Caki2 (cell line): ENCODE data around the gene SLC9A6. TPM values are rescaled to one million over a fixed set of nuclear protein-coding genes. Genes with fewer than 3 reads are reported as not detected.
"Not testable (repeated sequence)": the region's sequence is repeated elsewhere in the genome, so short reads cannot be mapped to it uniquely, and the experiment has no call there.

Experiments
- DNase-seq: peaks from one replicate; pipeline ENCODE4 v3.0.0-alpha.2; 2015; ENCODE audit warnings: low read depth
- in situ Hi-C: cut with HindIII; loops from 2 replicates; pipeline ENCODE4 v1.10.0; 2016; ENCODE audit warnings: low sequenced_read_pairs, low pct_unique_long_range_greater_than_20kb, mixed read lengths
- total RNA-seq: library from RNA; depleted of rRNA; stranded (reverse); fragments of >200 nt; shearing (Covaris generic); gene quantifications from 2 replicates; pipeline ENCODE4 v1.2.3, GENCODE V29; 2014; ENCODE audit warnings: low replicate concordance

SLC9A6 gene
- total RNA-seq, 1 experiment from 2014 or later, result 7.1 TPM

DNA sequence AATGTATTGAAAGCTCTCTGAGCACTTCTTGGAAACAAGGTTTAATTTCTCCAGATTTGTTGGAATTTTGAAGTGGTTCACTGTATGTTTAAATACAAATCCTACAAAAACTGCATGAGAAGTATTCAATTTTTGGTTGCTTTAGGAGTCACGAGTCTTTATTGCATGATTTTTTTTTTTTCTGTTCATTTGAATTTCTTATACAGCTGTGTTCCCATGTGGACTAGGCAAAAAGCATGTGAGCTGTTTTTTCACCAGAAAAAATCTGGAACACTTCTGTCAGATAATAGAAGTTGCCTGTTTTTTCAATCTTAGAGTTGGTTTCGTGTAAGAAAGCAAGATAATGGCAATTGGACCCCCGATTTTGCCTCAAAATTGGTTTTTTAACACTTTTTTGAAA lies 66.4 kb downstream of the SLC9A6 start:
- no peak for DNase-seq
- in situ Hi-C loops, result no loop called here

DNA sequence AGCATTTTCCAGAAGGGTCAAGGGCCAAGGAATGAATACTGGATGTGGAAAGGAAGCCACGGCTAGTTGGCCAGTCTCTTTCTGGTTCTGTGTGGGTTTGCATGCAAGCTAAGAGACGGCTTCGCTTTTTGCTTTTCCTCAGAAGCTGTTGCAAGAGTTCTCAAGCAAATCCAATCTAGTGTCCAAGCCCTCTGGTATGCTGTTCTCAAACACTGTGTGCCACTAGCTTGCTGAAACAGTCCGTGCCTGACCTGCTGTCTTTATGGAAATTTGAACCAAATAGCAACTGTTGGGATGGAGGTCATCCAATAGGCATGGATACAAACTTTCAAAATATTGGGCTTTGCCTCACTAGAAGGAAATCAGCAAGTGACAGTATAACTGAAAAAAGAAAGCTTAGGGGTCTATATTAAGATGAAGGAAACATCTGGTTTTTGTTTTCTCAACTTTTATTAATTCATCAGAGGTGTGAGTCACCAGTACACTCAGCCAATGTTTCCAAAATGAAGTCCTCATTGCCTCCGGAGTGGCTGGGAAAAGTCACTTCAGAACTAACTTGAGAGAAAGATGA lies 70.5 kb downstream of the SLC9A6 start:
- no peak for DNase-seq
- in situ Hi-C loops, result no loop called here

DNA sequence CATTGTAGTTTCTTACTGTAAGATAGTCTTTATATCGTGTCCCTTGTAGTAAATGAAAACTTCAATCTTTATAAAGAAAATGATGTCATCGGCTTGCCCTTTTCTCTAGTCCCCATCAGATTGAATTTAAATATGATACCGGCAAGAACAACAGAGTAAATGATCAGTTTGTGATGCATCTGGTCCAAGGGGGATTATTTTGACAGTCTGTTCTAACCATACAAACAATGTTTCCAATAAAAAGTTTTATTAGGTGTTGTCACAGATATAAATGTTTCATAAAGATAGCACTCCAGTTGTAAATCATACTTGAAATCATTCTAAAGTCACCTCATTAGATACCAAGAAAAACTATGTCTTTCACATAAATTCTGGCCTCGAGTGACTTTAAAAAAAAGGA lies 72.3 kb downstream of the SLC9A6 start:
- in situ Hi-C loops, result no loop called here
- DNase-seq, result no peak

DNA sequence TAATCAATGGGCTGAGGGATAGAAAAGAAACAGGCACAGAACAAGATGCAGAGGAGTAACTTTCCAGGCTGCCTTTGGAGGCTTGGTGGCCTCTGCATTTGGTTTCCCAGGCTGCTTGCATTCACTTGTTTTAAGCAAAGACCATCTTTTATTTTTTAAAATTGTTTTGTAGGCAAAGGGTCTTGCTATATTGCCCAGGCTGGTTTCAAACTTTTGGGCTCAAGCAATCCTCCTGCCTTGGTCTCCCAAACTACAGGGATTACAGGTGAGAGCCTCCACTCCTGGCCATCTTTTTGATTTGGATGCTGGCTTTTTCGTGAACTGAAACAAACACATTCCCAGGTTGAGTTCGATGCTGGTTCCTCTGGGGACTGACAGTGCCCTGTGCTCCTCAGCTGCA lies 74.1 kb downstream of the SLC9A6 start:
- in situ Hi-C loops, result no loop called here
- no peak for DNase-seq

DNA sequence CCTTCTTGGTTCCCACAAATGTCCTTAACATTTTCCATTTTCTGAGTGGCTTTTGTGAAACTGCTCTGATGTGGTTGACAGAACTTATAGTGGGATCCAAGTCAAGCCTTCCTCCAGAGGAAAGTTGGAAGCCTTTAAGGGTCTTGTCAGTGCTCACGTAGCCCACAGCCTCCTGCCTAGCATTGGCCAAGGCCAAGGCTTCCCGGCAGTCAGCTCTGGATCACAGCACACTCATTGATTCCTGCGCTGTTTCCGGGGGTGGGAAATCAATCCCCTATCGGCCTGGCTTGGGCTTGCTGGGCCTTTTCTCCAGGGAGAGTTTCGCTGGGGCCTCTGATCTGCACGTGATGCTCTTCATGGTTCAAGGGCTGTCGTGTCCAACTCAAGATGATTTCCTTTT lies 76.1 kb downstream of the SLC9A6 start:
- in situ Hi-C loops, result no loop called here
- no peak for DNase-seq

DNA sequence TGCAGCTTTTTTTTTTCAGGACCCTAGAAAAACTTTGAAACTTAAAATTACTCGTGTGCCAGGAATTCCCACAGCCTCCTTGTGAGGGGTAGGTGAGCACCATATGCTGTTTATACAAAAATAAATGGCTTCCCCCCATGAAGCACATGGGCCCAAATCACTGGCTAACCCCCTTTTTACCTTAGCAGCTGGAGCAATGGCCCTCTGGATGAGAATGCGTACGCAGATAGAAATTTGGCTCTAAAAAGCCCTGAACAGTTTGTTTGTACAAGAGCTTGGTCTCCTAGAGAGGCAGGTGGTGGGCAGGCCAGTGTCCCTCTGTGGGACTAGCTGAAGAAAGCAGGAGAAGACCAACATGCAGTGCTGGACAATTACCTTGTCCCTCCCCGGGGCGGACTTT lies 76.5 kb downstream of the SLC9A6 start:
- in situ Hi-C loops, result no loop called here
- DNase-seq, result no peak

DNA sequence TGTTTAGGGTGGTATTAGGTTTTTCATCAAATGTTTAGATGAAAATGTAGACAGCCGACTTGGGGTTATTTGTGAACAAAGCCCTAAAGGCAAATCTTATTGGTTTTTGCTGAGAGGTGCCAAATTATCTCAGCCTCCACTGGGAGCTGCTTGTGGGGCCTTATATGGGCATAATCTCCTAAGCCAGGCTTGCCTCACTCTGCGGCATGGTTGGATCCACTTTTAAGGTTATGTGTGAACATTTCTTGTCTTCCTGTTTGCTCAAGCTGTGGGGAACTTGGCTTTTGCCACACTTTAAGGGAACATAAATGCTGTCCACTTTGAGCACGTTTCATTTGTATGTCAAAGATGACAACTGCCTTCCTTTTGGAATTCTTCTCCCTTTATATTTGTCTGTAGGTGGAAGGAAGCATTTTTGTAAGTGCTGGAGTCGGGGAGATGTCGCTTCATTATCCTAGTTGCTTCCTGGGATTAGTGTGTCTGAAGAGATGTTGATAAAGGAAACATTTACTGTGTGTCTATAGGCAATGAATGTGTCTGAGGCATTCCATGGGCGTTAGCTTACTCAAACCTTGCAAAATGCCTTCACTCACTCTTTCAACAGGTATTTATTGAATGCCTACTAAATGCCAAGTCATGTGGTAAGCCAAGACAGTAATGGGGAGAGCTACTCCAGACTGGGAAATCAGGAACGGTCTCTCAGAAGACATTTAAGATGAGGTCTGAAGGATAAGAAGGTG lies 78.3 kb downstream of the SLC9A6 start:
- in situ Hi-C loops, result no loop called here
- DNase-seq, result no peak

DNA sequence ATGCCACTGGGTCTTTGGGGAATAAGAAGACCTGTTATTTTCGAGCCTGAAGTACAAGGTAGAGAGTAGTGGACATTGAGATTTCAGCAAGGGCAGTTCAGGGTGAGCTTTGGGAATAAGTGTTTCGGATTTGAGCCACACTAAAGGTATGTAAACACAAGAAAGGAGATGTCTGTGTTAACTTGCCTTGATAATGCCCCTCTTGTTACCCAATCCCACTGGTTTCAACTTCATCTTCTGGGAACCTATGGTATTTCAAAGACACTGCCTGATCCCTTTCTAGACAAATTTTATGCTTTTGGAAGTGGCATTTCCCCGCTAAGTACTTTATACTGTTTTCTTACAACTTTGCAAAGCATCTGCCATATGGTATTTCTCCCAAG lies 79.4 kb downstream of the SLC9A6 start:
- in situ Hi-C loops, result no loop called here

DNA sequence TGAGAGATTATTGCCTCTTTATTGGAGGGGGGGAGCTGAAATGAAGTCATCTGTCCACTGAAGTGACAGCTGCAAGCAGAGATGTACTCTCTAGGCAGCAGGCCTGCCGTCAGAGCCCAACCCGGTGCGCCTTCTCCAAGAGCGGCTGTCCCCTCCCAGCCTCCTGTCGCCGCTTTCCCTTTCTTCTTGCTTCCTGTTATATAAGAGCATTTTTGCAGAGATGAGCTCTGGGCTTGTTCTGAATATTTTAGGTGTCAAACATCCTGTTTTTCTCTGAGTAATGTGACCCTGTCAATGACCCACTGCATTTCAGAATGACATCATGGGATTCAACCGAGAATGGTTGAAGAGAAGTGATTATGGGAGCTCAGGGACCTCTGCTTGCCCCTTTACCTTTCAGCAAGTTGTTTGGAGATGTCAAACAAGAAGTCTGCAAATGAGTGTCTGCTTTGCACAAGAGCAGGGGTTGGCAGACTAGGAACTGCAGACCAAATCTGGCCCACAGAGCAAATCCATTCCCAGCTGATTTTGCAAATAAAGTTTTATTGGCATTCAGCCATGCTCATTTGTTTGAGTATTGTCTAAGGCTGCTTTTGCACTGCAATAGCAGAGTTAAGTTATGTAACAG lies 79.9 kb downstream of the SLC9A6 start:
- in situ Hi-C loops, result no loop called here
- DNase-seq, result peak; percentile 88

More for the DNA sequence above, 79.4 kb downstream of the SLC9A6 start:
- DNase-seq, result no peak

DNA sequence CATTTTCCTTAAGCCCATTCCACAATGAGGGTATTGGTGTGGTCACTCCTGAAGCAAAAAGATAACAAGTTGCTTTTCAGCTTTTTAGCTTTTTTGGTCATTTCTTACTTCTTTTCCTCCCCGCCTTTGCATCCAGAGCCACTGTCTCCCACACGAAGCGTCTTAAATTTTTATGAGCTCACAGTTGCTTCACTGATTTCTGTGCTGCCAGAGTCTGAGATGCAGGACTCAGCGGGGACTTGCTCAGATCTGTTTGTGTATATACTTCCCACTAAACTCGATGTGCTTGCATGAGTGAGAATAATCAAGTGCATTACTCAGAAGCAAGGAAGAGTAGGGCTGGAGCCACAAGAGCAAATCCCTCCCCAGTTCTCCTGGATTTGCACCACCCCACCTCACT lies 81.9 kb downstream of the SLC9A6 start:
- in situ Hi-C loops, result no loop called here
- DNase-seq, result no peak

DNA sequence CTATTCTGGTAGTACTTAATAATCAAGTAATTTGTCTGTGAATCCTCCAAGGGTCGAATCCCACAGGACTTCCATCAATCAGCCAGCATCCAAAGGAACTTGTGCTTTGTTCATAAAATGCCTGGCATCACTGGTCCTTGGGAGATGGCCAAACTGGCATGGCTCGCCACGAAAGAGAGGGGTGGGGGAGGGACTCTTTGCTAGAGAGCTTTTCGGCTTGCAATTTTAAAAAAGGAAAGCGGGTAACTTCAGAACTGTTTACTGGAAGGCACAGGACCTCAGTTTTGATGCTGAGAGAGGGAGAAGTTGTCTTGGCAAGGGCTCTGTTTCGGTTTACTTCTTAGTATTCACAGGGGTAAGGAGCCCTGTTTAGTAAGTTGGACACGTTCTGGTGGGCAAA lies 82.7 kb downstream of the SLC9A6 start:
- in situ Hi-C loops, result no loop called here
- DNase-seq, result no peak

DNA sequence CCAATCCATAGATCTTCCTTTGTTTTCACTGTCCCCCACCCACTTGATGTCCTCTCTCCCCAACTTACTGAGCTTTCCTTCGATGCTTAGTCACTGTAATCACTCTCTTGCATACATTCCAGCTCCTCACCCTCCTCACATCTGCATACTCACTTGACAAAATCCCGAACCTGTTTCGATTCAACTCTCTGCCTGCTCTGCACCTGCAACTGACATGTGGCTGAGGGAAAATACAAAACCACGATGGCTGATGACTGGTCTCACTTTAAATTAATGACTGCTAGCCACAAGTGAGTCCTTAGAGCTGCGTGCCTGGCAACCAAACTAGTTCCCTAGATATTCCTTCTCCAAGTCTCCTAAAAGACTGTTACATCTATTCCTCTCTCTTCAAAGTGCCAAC lies 91.7 kb downstream of the SLC9A6 start:
- in situ Hi-C loops, result no loop called here
- DNase-seq, result no peak

DNA sequence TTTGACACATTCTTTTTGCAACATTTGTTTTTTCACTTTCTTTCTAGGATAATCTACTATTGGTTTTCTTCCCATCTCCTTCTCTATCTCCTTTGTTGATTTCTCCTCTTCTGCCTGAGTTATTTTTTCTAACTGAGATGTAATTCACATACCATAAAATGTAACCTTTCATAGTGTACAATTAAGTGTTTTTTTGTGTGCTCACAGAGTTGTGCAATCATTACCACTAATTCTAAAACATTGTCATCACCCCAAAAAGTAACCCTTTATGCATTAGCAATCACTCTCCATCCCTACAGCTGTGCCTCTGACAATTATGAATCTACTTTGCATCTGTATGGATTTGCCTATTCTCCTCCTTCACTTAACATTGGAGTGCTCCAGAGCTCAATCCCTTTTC lies 95.5 kb downstream of the SLC9A6 start:
- in situ Hi-C loops, result no loop called here
- no peak for DNase-seq

DNA sequence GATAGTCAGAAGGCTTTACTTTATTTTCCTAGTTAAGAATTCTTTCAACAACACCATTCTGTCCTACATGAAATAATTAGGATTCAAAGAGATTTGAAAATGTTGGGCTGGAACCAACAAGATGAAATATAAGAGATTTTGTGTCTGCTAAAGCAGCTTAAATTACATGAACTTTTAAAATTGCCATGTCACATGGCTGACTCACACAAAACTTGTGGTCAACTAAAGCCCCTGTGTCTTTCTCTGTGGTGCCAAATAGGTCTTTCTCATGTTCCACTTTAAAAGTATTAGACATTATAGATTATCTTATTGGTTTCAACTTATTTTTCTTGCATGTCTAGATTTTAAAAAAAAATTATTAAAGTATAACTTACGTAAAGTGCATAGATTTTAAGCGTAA lies 101.3 kb downstream of the SLC9A6 start:
- in situ Hi-C loops, result no loop called here
- DNase-seq, result no peak

DNA sequence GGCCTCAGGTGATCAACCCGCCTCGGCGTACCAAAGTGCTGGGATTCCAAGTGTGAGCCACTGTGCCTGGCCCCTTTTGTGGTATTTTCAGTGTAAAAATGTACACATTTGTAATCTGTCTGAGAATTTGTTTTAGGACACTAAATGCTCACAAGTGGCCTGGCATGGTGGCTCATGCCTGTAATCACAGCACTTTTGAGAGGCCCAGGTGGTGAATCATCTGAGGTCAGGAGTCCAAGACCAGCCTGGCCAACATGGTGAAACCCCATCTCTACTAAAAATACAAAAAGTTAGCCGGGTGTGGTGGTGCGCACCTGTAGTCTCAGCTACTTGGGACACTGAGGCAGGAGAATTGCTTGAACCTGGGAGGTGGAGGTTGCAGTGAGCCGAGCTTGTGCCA lies 106.7 kb downstream of the SLC9A6 start:
- in situ Hi-C loops, DNase-seq: not testable (repeated sequence)

DNA sequence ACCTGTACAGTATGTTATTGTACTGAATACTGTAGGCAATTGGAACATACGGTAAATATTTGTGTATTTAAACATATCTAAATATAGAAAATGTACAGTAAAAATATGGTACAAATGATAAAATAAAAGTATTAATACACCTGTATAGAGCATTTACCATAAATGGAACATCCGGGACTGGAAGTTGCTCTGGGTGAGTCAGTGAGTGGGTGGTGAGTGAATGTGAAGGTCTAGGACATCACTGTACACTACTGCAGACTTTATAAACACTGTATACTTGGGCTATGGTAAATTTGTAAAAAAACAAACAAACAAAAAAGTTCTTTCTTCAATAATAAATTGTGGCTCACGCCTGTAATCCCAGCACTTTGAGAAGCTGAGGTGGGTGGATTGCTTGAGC lies 109.7 kb downstream of the SLC9A6 start:
- in situ Hi-C loops, result no loop called here
- DNase-seq, result no peak
